Measurements from ENCODE around the gene FLYWCH2.

GRCh38 chr16:2853531-2854073, 29.4 kb upstream of the FLYWCH2 start:
- no peak for TF ChIP-seq CTCF (IDR thresholded peaks at IDR 0.05; ENCODE audit: extremely low read depth in 1 of 2, insufficient read depth in 1 of 2, low read depth in 1 of 2, low read length in 2 of 2)
- no peak for TF ChIP-seq EZH2 (IDR thresholded peaks at IDR 0.05; ENCODE audit: borderline replicate concordance, low read depth, low read length, severe bottlenecking)

All from endothelial cell of umbilical vein (primary cell).